ENCODE measurements around the gene DAPK1. TPM values are rescaled to one million over a fixed set of nuclear protein-coding genes. Genes with fewer than 3 reads are reported as not detected.

DAPK1 gene
- polyA plus RNA-seq, 12 donors: 16.4 to 38.0 (median 20.0) TPM; not detected in 1

DNA sequence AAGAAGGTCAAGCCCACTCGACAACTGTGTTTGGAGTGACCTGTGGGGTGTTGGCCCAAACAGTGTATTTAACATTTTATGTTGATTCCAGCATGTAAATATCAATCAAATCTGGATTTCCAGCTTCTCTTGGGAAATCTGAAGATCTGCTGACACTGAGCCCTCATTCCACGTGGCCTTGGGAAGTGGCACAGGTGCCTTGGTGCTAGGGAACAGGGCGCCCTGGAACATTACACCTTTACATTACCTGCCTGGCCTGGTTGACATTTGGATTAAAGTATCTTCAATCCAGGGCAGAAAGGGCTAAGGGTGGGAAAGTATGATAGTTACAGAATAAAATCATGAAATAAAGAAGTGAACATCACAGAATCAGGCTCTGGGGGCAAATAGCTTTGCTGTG lies 143.4 kb downstream of the DAPK1 start:
- no peak for DNase-seq

DNA sequence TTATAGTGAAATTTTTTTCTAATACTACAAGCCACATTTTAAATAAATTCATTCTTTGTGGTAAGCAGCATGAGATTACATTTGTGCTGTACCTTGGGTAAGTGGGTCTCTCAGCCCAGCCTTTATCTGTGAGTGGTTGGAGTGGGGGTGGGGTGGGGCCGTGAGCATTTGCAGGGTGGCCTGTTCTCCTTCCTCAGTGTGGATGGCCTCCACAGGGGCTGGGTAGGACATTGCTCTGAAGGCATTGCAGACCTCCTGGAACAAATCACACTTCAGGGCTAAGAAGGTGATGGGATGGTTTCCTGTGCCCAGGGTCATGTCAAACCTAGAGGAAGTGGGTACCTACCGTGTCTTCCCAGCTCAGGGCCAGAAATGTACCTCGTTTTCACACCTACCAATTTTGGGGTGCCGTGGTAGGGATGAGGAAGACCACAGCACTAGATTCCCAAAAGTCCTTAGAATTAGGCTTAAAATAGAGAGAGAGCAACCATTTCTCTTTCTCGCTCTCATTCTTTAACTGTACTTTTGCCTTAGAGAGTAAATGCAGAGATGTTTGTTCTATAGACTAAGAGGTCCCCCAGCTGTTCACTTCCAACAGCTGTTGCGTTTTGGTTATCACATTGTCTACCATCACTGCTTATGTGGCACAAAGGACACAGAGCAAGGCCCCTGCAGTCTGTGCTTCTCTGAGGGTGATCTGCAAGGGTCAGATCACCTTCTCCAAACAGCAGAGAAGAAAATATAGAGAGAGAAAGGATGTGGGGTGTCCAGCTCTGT lies 144.9 kb downstream of the DAPK1 start:
- peak; percentile 26 for DNase-seq

DNA sequence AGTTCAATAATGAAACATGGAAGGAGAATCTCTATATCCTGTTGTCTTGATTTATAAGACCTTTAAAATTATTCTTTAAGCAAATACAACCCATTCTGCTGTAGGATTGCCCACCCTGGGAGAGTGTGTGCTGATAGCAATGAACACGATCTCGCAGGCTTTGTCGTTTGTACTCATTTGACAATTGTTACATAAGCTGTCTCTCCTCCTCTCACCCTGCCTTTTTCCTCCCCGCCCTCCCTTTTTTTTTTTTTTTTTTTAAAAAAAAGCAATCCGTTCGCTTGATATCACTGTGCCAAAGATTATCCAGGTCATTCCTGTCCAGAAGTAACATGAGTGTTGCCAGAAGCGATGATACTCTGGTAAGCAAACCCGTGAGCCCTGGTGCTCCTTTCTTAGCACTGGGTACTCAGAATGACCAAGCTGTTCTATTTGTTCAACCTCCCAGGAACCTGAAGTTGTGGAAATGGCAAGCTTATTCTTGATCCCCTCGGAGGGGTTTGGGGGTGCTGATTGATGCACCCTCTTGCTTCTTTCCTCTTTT lies 145.5 kb downstream of the DAPK1 start:
- no peak for DNase-seq

DNA sequence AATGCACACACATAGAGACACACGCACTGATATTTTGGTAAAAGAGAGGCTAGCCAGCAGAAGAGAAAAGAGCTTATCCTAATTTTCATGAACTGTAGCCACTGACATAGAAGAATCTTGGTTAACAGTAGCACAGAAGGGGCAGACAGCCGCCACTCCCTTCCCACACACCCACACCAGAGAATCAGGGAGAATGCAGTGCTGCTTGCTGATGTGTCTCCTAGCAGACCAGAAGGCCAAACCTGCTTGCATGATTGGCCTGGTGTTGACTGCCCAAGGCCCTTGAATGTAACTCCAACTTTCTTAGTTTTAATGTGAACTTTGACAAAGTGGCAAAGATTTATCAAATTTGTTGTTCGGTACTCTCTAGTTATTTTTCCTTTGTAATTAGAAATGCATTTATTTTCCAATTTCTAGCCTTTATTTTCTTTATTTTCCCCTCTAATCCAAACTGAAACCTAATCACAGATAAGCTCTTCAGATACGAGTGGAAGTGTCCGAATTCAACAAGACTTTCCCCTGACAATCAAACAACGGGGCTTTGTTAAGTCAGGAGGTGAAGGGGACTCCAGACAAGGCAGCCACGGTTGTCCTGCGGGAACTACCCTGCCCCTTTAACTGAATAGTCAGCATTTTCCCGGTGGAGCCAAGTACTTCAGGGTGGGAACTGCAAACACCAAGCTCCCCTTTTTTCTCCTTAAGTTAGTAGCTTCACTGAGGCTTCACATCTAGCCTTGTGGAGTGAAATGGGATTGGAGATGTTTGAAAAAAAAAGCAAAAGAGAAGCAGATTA lies 146.3 kb downstream of the DAPK1 start:
- no peak for DNase-seq

DNA sequence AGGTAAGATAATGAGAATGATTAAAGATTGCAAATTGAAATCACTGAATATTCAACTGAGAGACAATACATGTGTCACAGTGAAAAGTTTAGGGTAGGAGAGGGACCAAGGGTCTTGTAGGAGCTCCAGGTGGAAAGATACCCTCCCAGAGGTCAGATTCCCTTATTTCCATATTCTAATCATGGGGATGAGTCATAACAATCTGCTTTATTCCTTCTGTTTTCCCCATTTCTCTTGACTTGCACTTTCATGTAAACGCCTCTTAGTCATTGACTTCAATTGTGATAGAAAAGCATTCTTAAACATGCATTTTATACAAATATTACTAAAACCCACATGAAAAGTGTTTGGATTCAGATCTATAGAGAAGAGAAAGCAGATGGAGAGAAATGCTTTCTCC lies 147.0 kb downstream of the DAPK1 start:
- DNase-seq: no peak

DNA sequence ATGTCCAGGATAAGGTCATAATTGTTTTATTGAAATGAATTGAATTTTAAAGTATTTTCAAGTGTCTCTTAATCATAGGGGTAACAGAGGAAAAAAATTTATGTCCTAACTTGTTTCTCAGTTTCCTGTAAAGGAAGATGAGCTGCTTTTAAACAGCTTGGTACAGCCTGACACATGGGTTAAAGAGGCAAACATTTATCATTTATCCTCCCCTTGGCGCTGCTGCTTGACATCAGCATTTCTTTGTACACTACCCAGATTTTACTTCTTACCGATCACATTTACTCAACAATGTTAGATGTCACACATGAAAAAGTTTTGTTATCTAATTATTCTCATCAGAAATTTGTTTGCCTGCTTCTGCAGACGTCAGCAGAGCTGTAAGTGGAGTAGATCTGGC lies 148.9 kb downstream of the DAPK1 start:
- no peak for DNase-seq

DNA sequence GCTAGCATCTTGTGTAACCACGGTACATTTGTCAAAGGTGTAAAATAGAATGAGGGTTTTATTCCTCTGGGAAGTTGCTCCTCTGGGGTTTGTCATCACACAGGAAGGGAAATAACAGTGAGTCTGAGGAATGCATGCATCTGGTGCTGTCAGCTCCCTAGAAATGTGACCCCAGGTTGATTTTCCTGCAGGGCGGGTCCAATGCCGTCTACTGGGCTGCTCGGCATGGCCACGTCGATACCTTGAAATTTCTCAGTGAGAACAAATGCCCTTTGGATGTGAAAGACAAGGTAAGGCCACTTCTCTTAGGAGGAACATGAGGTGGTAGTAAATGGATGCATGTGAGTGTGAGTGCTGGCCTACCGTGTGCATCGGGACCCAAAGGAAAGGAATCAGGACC lies 149.4 kb downstream of the DAPK1 start:
- no peak for DNase-seq

DNA sequence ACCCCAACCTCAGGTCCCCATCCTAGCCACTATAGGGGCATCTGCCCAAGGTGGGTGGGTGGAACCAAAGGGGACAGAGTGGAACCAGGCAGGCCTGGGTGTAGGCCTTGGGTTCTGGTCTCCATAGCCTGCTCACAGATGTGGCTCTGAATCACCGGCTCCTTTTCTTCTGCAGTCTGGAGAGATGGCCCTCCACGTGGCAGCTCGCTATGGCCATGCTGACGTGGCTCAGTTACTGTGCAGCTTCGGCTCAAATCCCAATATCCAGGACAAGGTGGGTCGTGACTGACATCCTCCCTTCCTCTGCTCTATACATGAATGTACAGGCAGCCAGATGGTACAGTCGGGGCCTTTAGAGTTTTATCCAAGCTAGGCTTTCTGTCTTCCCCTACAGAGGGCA lies 150.9 kb downstream of the DAPK1 start:
- no peak for DNase-seq

DNA sequence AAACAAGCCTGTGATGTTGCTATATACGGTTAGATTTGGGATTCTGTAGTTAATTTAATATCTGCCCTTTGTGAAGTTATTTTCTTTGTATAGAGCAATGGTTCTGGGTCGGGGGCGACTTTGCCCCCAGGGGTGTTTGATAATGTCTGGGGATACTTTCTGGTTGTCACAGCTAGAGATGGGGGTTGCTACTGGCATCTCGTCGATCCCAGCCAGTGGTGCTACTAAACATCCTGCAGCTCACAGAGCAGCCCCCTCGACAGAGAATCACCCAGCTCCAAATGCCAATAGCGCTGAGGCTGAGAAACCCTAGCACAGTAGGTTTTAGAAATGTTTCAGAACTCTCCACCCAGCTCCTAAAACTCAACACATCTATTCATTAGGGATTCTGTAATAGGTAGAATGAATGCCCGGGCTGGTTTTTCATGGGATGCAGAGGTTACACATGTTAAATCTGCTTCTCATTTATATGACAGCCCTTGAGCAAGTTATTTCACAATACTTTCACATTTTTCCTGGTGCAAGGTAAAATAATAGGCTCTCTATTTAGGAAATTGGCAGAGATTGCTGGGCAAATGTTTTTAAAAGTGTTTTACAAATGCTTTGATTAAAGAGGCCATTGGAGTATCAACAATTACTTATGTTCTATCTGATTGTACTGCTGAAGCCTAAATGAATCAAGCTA lies 153.1 kb downstream of the DAPK1 start:
- DNase-seq: no peak

DNA sequence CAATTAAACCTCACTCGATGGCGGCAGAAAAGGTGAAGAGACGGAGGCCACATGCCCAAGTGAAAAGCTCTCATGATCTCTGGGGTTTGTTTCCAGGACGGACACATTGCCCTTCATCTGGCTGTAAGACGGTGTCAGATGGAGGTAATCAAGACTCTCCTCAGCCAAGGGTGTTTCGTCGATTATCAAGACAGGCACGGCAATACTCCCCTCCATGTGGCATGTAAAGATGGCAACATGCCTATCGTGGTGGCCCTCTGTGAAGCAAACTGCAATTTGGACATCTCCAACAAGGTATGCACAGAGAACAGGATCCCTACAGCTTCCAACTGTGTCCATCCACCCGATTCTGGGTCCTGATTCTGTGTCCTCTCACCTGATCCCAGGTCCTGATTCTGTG lies 153.8 kb downstream of the DAPK1 start:
- DNase-seq: no peak

DNA sequence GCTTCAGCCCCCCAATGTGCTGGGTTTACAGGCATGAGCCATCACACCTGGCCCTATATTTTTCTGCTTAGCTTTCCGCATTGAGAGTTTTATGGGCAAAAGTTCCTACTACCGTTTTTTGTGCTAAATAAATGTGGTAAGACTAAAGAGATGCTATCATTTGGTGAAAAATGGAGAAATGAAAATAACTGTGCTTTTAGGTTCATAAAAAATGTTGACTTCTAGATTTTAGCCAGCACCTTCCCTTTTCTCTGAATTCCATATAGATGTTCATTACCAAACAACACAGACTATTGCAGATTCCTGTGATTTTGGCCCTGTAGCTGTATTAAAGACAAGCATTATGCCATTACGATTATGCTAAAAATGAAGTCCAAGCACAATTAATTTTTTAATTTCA lies 156.3 kb downstream of the DAPK1 start:
- DNase-seq: no peak

DNA sequence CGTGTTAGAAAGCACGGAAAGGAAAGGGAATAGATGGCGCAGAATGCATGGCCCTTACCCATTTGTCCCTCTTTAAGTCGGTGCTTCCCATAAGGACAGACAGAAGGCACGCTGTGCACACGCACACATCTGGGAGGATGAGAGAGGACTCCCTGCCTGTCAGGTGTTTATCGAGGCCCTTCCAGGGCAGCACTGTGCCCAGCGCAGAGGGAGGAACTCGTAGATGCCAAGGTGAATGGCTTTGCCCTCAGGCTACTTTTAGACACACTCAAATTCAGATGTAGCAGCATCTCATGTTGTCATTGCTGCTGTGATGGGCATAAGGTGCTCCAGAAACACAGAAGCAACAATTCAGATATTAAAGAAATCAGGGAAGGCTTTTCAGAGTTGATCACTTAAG lies 158.1 kb downstream of the DAPK1 start:
- no peak for DNase-seq

DNA sequence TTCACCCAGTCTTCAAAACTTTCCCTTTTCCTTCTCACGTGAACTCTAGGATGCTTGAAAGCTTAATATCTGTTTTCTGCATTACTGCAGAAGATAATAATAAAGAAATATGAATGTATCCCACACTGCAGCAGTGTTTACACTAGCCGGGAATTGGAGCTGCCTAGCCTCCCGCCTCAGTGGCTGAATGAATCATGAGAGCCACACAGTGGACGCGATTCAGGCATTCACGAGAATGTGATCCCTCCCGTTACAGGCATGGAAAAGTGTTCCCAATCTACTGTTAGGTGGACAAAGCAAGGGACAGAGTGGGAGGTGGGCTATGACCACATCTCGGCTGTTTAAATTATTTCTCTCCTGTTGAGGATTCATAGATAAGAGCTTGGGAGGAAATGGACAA lies 158.8 kb downstream of the DAPK1 start:
- DNase-seq: peak; percentile 25

DNA sequence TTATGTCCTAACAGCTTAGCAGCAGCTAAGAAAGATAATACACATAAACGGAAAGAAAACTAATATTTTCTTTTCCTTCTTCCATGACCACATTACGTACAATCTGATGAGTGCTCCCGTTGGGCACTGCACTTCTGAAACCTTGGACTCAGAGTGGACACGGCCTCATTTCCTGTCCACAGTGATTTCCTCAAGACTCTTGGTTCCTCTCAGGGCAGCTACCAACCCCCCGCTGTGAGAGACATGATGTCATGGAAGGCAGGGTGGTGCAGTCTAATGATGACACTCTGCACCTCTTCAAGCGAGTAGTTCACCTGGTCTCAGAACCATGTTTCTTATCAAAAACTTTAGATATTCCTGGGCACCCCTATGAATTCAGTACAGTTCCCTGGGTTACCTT lies 159.5 kb downstream of the DAPK1 start:
- DNase-seq: no peak

DNA sequence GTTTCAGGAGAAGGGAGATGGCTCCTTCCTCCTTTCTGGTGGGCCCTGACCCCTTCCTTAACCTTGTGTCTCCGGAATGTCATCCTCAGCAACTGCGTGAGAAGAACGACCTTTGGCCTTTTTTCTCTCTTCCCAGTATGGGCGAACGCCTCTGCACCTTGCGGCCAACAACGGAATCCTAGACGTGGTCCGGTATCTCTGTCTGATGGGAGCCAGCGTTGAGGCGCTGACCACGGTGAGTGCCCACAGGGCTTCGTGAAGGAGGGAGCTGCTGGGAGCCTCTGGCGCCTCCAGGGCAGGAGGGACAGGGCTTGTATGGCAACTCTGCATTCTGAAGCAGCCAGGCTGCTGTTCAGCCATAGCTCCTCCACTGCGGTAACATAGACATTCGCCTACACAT lies 160.2 kb downstream of the DAPK1 start:
- DNase-seq: no peak

DNA sequence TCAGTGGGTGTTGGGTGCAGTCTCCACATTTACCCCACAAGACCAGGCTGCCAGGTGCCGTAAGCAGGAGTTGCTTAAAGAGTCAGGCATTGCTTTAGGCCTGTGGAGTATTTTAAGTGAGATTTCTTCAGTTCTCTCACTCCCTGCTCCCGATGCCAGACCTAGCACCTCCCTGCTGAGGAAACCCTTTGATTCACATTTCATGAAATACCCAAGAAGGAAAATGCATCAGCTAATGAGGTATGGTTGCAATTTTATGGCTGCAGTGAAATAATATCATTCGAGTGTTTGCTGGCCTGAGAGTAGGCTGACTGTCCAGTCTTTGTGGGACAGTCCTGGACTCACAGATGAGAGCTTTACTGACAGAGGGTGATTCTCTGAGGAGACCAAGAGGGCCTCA lies 160.8 kb downstream of the DAPK1 start:
- no peak for DNase-seq

DNA sequence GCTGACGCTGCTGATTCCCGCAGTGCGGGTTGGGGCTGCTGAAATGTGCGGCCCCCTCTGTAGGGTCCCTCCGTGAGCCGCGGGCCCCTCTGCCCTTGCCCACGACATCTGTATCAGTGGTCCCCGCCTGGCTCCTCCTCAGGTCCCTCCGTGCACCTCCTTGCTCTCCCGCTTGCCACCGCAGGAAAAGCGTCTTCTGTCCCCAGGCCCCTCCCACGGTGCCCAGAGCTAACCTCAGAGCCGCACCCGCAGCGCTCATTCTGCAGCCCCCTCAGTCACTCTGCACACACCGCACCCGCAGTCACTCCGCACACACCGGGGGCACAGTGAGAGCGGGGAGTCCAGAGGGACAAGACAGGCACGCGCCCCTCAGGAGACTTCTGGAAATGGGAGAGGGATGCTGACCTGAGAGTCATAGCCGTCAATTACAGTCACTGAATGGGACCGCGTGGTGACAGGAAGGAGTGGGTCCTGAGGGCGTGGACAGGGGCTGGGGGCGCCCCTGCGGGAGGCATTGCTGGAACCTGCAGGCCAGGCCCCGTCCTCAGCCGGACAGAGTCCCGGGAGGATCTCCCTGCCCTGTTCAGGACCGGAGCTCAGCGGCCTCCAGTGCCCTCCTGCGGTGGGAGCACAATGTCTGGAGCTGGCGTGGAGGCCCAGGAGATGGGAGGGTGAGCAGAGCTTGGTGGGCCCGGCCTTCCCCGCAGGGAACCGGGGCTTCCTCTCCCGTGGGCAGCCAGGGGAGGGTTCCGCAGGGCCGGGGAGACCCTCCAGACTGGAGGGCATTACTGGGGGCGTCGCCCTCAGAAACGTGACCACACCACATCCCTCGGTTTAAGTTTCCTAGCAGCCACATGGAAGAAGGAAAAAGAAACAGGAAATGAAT lies 162.1 kb downstream of the DAPK1 start:
- DNase-seq: no peak

DNA sequence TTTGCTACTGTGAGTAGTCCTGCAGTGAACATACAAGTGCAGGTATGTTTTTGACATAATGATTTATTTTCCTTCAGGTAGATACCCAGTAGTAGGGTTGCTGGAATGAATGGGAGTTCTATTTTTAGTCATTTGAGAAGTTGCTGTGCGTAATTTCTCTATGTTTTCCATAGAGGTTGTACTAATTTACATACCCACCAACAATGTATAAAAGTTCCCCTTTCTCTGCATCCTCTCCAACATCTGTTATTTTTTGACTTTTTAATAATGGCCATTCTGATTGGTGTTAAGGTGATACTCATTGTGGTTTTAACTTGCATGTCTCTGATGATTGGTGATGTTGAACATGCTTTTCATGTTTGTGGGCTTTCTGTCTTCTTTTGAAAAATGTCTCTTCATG lies 163.6 kb downstream of the DAPK1 start:
- DNase-seq: no peak

DNA sequence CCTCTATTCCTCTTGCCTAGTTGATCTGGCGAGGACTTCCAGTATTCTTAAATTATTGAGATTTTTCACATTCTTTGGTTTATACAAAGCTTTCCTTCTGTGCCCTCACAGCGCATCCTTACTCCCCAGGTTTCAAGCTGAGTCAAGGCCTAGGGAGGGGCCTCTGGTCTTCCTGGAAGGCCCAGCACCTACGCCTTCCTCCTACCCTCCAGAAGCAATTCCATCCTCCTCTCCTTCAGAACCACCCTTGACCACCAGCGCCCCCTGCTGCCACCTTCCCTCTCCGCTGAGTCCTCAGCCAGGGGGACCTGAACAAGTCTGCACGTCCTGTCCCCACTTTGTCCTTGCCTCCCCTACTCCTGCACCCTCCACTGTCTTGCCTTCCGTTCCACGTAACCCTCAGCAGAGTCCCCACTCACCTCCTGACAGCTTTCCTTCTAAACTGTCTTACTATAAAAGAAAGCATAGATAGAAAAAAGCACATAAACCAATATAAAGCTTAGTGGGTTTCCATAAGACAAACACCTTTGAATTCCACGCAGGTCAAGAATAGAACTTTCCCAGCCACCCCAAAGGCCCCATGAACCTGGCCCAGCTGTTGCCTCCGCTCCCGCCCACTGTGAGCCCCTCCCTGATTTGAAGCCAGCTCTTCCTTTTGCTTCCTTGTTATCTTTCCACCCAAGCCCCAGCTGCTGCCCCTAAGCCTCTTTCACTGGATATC lies 165.3 kb downstream of the DAPK1 start:
- peak; percentile 45 for DNase-seq

DNA sequence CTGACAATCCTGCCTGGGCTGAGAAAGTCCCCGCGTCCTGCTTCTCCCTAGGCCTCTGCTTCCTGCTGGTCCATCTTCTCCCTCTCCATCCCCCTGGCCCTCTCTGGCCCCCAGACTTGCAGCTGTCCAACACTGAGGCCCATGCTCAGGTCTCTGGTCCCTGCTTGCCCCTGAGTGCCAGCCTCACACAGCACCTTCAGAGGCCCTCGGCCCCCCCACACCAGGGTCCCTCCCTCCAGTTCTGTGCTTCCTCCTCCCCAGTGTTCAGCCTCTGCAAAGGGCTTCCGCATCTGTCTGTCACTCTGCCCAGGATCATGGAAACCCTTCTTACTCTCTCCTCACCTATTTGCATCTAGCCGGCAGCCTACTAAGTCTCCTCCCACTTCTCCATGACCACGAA lies 165.9 kb downstream of the DAPK1 start:
- DNase-seq: no peak

All from muscle of arm (tissue), 12 donors.